NCI-H2107 (cell line): Measurements from ENCODE around the gene PLCD3.

ENCODE experiments used
- DNase-seq: peaks from one replicate; lab custom pipeline; 2025; lab: John Stamatoyannopoulos, UW

Gene PLCD3, protein sequence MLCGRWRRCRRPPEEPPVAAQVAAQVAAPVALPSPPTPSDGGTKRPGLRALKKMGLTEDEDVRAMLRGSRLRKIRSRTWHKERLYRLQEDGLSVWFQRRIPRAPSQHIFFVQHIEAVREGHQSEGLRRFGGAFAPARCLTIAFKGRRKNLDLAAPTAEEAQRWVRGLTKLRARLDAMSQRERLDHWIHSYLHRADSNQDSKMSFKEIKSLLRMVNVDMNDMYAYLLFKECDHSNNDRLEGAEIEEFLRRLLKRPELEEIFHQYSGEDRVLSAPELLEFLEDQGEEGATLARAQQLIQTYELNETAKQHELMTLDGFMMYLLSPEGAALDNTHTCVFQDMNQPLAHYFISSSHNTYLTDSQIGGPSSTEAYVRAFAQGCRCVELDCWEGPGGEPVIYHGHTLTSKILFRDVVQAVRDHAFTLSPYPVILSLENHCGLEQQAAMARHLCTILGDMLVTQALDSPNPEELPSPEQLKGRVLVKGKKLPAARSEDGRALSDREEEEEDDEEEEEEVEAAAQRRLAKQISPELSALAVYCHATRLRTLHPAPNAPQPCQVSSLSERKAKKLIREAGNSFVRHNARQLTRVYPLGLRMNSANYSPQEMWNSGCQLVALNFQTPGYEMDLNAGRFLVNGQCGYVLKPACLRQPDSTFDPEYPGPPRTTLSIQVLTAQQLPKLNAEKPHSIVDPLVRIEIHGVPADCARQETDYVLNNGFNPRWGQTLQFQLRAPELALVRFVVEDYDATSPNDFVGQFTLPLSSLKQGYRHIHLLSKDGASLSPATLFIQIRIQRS

DNA sequence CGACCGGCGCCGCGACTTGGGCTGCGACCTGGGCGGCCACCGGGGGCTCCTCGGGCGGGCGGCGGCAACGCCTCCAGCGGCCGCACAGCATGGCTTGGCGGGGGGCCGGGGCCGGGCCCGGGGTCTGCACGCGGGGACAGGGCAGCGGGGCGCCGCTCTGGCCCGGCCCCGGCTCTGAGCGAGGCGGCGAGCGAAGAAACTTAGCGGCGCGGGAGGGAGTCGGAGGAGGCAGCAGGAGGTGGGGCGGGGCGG is at the start of gene PLCD3:
TSS of gene PLCD3 (minus strand) at position 196 of the 252 bp plus-strand sequence. CDS start at position 91, 105 bp downstream.
- peak; percentile 7 for DNase-seq

- no peak for DNase-seq
Measured at GRCh38 chr17:45177563-45177962, 45.2 kb upstream of the PLCD3 start.

GRCh38 chr17:45175759-45176115 is 43.4 kb upstream of the PLCD3 start:
- DNase-seq: no peak

DNA sequence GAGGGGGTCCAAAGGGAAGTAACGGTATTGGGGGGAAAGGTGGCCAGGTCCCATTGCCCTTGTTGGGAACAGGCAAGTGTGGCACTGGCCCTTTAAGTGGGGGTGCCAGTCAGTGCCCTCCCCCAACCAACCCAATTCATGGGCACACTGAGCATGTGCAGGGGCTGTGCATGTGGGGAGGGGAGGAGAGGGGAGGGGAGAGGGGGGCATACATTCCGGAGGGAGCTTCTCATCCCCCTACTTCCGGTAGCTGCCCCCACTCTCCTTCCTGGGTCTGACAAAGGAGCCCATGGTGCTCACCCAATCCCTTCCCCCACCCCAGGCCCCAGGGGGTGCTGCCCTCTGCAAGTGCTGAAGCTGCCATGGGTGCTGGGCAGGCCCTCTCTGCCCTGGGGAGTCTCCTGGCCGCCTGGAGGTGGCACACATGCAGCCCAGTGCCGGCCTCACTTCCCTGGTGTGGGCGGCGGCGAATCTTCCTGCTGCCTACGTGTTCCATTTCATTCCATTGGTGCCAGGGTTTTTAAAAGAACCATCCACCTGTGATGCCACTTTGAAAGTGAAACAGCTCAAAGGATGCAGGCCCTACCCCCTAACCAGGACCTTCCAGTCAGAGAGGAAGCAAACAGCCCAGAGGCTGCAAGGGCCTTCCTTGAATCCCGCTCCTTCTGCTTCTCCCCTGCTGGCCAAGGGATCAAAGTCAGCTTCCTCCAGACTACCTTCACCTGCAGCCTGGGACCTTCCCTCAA is 40.4 kb upstream of the PLCD3 start:
- no peak for DNase-seq

DNA sequence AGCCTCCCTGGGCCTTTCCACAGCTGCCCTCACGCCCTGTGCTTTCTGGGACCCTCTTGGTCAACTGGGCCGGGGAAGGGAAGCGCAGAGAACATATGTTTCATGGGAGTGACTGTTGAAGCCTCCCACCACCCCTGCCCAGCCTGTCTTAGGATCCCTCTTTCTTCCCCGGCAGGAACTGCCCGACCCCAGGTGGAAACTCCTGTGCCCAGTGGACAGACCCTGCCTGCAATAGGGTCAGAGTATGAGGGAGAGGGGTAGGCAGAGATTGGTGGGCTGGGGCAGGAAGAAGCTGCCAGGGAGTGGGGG is 39.9 kb upstream of the PLCD3 start:
- no peak for DNase-seq

DNA sequence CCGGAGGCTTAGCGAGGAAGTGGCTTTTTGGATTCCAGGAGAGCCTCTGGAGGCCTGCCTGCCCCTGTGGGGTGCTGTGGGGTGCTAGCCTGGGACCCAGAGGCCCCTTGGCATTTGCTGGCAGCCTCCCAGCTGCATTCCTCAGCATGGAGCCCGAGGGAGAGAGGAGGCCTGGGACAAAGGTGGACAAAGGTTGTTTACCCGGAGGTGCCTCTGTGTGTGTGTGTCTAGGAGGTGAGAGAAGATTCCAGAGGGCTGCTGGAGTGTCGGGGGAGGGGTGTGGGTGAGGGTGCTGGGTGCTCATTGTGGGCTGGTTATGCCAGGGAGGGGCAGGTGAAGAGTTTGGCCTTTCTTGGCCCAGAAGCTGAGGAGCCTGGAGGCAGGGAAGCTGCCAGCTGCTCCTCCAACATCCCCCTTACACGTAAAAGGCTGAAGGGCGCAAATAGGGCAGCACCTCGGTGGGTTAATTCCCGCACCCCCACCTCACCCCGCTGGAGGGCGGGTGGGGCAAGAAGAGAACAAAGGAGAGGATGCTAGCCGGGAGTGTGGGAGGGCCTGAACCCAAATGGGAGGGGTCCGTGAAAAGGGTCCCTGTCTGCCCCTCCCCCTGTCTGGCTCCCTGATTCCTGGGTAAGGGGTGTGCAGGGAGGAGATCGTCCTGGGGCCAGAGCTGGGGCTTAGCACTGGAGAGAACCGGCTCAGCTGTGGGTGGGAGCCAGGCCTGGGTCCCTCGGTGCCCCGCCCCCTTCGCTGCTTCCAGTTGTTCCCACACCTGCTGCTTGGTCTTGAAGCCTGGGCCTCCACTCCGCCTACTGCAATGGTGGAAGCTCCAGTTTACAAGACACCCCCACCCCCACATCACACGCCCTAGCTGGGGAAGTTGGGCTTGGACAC is 39.3 kb upstream of the PLCD3 start:
- no peak for DNase-seq

GRCh38 chr17:45170931-45171337 is 38.6 kb upstream of the PLCD3 start:
- DNase-seq: no peak

DNA sequence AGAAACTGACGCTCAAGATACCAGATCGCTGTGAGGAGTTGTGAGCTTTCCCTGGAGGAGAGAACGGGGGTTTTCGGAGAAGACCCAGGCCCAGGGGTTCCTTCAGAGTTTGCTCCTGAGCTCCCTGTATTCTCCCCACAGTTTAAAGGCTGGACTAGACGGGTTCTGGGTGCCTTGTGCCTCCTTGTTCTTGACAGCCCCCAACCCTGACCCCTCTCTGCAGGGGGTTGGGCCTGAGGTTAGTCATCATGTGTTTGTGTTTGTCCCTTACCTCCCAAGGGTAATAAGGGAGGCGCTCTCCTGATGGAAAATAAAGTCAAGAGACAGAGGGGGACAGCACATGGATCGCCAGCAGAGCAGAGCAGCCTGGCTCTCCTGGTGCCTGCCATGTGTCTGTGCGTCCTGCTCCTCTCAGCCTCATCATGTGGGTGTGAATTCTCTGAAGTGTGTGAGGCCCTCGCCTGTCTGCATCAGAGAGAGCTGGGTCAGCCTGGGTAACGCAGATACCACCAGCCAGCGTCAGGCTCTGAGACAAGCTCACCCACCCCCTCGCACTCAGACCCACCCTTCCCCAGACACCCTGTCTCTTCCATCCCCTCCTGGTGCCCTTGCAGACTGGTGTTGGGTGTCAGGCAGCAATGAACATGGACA is 38.1 kb upstream of the PLCD3 start:
- no peak for DNase-seq

GRCh38 chr17:45168991-45169752 is 36.9 kb upstream of the PLCD3 start:
- DNase-seq: no peak

DNA sequence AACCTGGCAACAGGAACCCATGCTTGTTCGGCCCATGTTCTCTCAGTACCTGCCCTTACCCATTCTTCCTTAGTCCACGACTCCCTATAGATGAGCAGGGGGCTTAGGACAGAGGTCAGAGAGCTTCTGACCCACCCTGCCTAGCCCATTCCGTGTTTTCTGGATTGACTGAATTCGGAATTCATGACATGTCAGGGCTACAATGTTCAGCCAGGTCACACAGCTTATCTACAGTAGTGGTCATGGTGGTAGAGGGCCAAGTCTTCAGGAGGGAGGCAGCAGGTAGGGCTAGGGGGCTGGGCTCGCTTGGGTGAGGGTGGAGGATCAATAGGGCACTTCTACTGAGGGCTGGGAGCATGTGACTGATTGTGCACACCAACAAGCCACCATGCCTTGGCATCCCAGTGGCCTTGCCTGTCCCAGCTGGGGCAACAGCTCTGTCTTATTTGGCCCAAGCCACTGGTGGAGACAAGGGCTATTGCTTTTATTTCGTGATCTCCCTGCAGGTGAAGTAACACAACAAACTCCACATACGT is 32.5 kb upstream of the PLCD3 start:
- no peak for DNase-seq

- no peak for DNase-seq
Measured at GRCh38 chr17:45162025-45162687, 29.8 kb upstream of the PLCD3 start.

- DNase-seq: peak; percentile 96
Measured at GRCh38 chr17:45161288-45162024, 29.1 kb upstream of the PLCD3 start, which contains the start of gene HEXIM2. Gene HEXIM2, plus strand, starts transcription at chr17:45161875. Its CDS starts 919 bp downstream, at chr17:45162794.

- no peak for DNase-seq
Measured at GRCh38 chr17:45160447-45161287, 28.4 kb upstream of the PLCD3 start.

DNA sequence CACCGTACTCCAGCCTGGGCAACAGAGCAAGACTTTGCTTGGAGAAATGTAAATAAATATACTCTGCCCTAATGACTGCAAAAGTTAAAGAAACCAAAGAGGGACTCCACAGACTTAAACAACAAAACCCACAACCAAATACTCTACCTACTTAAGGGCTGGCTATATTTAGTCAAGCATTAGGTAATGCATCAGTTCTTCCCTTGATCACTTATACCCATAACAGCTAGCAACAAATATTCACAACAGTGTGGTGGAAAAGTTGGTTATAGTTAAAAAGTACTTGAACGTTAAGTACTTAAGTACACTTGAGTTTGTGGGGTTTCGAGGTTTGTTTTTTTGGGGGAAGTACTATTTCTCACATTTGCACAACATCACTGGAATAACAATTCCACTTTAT is 23.9 kb upstream of the PLCD3 start:
- no peak for DNase-seq

DNA sequence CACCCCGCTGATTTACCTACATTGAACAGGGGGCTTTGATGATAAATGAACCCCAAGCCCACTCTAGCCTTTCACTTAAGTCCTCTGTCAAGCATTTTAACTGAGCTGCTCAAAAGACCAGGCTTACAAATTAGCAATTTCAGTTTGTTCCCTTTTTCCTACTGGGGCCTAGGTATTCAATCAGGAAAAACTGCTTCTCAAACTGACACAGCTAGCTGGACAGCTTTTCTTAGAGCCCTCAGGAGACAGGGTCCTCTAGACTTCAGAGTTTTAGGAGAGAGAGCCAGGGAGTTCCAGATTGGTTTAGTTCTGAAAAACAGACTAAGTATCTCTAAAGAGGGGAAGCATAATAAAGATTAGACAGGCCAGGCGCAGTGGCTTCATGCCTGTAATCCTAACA is 23.2 kb upstream of the PLCD3 start:
- no peak for DNase-seq

DNA sequence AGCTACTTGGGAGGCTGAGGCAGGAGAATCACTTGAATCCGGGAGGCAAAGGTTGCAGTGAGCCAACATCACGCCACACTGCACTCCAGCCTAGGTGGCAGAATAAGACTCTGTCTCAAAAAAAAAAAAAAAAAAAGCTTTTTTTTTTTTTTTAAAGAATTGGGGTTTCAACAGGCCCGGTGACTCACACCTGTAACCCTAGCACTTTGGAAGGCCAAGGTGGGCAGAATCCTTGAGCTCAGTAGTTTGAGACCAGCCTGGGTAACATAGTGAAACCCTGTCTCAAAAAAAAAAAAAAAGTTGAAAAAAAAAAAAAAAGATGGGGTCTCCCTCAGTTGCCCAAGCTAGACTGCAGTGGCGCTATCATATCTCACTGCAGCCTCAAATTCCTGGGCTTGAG is 22.7 kb upstream of the PLCD3 start:
- DNase-seq: no peak

DNA sequence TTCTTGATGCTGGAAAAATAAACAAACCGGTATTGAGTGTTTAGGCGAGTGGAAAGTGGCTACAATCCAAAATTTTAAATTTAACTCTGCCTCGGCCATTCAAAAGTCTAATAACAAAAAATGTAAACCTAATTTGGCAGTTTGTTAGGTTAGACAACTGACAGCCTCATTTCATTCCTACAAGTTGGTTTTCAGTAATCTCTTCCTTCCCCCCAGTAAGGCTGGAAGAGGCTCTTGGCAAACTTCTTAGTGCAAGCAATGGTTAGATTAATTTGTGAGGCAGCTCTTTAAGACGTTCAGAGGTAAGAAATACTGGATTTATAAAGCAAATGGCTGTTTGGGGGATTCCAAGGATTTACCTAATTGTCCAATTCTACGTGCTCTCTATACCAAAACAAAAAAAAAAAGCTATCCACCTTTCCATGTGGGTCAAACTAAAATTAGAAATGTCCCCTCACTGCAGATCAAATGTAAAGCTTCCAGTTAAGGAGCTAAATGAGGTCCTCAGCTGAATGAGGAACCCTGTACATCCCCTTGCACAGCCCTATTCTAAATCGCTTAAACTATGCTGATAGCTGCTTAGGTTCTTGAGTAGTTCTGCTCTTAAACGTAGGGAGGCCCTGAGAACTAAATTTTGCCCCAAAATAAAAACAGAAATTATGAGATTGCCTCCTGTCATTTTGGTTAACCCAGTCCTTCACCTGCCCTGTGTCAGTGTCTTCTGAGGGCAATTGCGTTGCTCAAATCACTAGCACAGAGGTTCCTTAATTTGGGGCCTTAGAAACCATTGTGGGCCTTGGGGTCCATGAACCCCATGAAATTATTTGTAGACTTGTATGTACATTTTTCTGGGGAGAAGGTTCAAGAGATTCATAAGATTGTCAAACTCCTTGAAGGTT is 18.8 kb upstream of the PLCD3 start:
- DNase-seq: no peak
